Peyer's patch (tissue), 4 donors: ENCODE results near the gene CARD16.

Source experiments
- POLR2A ChIP-seq, 2 donors: fragments of 450-650 bp; IDR thresholded peaks; one replicate each; pipeline ENCODE4 v1.5.1; 2017; ENCODE audit warnings: antibody characterized with exemption in 2 of 2, mild to moderate bottlenecking in 2 of 2, moderate library complexity in 2 of 2
- TF ChIP-seq, protein P1 (sequence below), 6 experiments: fragments of 450-650 bp in 4 of 6; fragments of 200-600 bp in 2 of 6; sonication (generic) in 1 of 6; IDR thresholded peaks; one replicate each; pipeline ENCODE4 v1.5.1; 2017 to 2019; ENCODE audit warnings: antibody characterized with exemption in 6 of 6, mild to moderate bottlenecking in 3 of 6, moderate library complexity in 1 of 6

- TF ChIP-seq, protein P1, sequence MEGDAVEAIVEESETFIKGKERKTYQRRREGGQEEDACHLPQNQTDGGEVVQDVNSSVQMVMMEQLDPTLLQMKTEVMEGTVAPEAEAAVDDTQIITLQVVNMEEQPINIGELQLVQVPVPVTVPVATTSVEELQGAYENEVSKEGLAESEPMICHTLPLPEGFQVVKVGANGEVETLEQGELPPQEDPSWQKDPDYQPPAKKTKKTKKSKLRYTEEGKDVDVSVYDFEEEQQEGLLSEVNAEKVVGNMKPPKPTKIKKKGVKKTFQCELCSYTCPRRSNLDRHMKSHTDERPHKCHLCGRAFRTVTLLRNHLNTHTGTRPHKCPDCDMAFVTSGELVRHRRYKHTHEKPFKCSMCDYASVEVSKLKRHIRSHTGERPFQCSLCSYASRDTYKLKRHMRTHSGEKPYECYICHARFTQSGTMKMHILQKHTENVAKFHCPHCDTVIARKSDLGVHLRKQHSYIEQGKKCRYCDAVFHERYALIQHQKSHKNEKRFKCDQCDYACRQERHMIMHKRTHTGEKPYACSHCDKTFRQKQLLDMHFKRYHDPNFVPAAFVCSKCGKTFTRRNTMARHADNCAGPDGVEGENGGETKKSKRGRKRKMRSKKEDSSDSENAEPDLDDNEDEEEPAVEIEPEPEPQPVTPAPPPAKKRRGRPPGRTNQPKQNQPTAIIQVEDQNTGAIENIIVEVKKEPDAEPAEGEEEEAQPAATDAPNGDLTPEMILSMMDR (IDR thresholded peaks at IDR 0.05) = no peak
- TF ChIP-seq POLR2A (IDR thresholded peaks at IDR 0.05) = no peak
Observed at GRCh38 chr11:105074166-105074530, 29.0 kb upstream of the CARD16 start.
